Measurements from ENCODE around the gene ZMYM2. TPM values are rescaled to one million over a fixed set of nuclear protein-coding genes. Genes with fewer than 3 reads are reported as not detected.

ZMYM2 gene
- total RNA-seq, 1 experiment from 2014 or later, result 39.1 TPM

- no peak for DNase-seq (ENCODE audit: low read depth)
These were observed 85.6 kb downstream of the ZMYM2 start for GRCh38 chr13:20044086-20044485.

DNA sequence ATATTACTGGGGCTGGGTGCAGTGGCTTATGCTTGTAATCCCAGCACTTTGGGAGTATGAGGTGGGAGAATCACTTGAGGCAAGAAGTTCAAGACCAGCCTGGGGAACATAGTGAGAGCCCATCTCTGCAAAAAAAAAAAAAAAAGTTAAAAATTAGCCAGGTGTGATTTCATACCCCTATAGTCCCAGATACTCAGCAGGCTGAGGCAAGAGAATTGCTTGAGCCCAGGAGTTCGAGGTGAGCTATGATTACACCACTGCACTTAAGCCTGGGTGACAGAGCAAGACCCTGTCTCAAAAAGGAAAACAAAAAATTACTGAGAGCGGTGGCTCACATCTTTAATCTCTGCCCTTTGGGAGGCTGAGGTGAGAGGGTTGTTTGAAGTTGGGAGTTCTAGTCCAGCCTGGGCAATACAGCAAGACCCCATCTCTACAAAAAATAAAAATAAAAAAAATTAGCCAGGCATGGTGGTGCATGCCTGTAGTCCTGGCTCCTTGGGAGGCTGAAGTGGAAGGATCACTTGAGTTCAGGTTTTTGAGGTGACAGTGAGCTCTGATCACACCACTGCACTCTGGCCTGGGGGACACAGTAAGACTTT is 87.5 kb downstream of the ZMYM2 start:
- no peak for DNase-seq (ENCODE audit: low read depth)

DNA sequence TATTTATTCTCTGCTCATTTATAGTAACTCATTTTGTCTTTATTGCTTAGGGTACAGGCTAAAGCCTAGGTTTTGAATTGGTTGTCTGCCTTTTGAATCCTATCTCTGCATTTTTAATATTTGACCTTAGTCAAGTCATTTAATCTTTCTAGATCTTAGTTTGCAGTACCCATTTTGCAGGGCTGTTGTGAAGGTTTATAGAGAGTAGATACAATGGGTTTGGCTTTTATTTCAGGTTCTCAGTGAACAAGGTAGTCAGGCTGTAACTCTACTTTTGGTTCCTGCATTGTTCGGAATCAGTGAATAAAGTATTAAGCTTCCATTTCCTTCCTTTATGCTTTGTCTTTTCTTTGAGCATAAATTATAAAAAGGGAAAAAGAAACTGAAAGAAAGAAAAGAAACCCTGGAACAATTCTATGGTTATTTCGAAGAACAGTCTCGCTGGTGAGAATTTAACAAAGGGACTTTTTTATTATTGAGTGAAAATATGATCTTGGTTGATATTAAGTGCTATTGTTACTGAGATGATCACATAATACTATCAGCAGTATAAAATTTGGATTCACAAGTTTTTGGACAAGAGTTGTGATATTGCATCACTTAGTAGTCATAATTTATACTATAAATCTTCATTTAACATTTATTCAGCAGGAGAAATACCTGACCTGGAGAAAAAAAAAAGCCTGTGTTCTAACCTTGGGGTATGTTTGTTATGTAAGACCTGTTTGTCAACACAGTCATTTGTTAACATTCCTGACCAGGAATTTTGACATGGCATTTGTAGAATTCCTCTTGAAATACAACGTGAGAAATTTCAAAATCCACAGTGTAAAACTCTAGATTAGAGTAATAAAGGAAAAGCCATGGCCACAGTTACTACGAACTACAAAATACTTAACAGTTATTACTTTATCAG is 91.3 kb downstream of the ZMYM2 start:
- DNase-seq (ENCODE audit: low read depth), result no peak

DNA sequence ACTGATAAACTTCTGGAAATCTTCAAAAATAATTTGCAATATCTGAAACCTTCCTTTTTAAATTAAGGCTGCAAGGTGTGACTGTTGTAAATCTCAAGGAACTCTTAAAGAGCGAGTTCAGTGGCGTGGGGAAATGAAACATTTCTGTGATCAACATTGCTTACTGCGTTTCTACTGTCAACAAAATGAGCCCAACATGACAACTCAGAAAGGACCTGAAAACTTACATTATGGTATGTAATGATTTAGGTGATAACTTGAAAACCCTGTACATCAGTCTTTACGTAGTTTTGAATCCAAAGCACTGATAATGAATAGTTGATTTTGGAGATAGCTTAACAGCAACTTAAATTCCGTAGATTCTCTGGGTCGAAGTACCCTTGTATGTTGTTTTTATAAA is 92.8 kb downstream of the ZMYM2 start:
- DNase-seq (ENCODE audit: low read depth), result no peak

GRCh38 chr13:20053016-20053415 is 94.5 kb downstream of the ZMYM2 start:
- peak; percentile 5 for DNase-seq (ENCODE audit: low read depth)

DNA sequence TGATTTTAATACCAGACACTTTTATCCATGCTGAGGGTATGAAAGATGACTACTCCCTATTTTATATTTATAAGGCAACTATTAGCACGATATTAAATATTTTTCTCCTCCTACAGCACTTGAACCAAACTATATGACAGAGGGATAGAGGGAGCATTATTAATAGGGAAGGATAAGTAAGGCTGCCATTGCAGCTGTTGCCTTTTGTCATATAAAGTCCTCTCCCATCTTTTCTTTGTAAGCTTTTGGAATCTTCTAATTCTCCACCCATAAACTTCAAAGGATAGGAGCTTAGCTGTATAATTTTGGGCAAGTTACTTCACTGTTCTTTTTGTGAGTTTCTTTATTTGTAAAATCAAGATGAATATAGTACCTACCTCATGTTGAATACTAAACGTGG is 95.4 kb downstream of the ZMYM2 start:
- DNase-seq (ENCODE audit: low read depth), result peak; percentile 18

GRCh38 chr13:20054586-20054985 is 96.1 kb downstream of the ZMYM2 start:
- DNase-seq (ENCODE audit: low read depth), result no peak

DNA sequence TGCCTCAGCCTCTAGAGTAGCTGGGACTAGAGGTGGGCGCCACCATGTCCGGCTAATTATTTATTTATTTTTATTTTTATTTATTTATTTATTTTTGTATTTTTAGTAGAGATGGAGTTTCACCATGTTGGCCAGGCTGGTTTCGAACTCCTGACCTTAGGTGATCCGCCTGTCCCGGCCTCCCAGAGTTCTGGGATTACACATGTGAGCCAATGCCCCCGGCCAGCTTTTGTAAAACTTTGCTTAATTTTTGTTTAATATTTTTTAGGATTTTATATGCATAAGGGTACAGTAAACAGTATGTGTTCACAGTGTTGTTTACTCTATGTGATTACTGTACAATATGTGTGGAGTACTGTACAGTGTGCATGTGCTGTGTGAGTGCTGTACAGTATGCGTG is 98.7 kb downstream of the ZMYM2 start:
- no peak for DNase-seq (ENCODE audit: low read depth)

- DNase-seq (ENCODE audit: low read depth), result no peak
These were observed 99.4 kb downstream of the ZMYM2 start for GRCh38 chr13:20057963-20058362.

DNA sequence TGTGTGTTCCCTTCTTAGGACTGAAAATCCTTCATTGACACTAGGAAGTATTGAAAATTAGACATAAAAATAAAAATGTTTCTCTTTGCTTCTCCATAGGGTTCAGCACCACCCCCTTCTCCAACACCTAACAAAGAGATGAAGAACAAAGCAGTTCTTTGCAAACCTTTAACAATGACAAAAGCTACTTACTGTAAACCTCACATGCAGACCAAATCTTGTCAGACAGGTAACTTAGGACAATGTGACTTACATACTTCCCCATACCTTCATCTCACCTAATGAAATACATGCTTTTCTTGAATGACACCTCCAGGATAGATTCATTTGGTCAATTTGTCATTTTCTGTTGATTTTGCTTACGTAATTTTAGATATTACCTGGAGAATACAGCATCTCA is 99.9 kb downstream of the ZMYM2 start:
- no peak for DNase-seq (ENCODE audit: low read depth)

DNA sequence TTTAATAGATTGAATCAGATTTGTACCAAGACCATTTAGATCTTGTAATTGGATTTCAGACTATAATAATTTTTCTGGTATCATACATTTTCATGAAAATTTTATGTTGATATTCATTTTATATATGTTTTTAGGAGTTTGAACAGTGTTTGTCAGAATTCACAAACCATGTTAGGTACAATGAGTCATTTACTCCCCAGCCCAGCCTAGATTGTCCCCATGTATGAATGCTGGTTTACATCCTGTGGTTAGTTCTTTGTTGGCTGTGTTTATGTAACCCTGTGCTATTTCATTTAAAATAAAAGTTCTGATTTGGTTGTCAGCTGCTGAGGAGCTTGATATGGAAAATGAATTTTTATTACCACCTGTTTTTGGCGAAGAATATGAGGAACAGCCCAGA is 105.6 kb downstream of the ZMYM2 start:
- peak; percentile 63 for DNase-seq (ENCODE audit: low read depth)

DNA sequence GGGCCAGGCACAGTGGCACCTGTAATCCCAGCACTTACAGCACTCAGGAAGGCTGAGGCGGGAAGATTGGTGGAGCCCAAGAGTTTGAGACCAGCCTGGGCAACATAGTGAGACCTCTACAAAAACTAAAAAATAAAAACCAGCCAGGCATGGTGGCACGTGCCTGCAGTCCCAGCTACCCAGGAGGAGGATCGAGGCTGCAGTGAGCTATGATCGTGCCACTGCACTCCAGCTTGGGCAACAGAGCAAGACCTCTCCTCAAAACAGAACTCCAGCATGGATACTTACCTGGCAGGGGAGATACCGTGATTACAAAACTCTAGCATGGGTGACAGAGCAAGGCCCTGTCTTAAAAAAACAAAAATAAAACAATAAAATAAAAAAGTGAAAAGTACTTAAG is 107.0 kb downstream of the ZMYM2 start:
- no peak for DNase-seq (ENCODE audit: low read depth)

GRCh38 chr13:20069956-20070355 is 111.4 kb downstream of the ZMYM2 start:
- no peak for DNase-seq (ENCODE audit: low read depth)

- DNase-seq (ENCODE audit: low read depth), result no peak
These were observed 115.2 kb downstream of the ZMYM2 start for GRCh38 chr13:20073775-20074174.

DNA sequence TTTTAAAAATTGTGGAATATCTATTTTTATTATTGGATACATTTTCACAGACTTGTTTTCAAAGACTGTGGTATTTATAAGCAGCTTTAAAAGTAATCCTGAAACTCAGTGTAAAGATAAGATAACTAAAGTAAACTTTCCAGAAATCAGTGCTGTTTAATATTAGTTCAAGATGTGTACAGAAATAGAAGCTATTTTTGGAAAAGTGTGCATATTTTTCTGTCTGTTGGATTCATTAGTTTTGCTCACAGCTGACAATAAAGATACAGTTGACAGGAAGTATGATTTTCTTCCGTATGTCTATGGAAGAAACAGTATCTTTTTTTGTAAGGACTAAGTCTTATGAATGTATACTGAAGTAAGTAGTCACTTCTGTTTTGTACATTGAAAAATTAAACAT is 116.4 kb downstream of the ZMYM2 start:
- no peak for DNase-seq (ENCODE audit: low read depth)

DNA sequence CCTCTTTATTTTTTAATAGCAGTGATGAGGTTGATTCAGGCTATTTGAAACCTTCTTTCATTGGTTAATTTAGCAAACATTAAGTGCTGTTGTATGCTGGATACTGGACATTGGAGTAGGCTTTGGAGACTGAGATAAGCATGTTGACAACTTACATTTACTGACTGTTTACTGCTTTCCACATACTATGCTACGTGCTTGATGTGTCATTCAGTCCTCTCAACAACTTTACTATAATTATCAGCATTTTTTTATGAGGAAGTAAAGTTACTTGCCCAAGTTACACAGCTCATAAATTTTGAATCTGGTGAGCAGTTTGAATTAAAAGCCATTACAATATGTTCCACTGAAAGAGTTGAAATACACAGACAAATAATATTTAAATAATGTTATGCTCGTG is 118.6 kb downstream of the ZMYM2 start:
- no peak for DNase-seq (ENCODE audit: low read depth)

- no peak for DNase-seq (ENCODE audit: low read depth)
These were observed 122.0 kb downstream of the ZMYM2 start for GRCh38 chr13:20080377-20081164.

- DNase-seq (ENCODE audit: low read depth), result peak; percentile 7
These were observed 131.8 kb downstream of the ZMYM2 start for GRCh38 chr13:20090349-20090748.

- no peak for DNase-seq (ENCODE audit: low read depth)
These were observed 135.4 kb downstream of the ZMYM2 start for GRCh38 chr13:20093951-20094350.

DNA sequence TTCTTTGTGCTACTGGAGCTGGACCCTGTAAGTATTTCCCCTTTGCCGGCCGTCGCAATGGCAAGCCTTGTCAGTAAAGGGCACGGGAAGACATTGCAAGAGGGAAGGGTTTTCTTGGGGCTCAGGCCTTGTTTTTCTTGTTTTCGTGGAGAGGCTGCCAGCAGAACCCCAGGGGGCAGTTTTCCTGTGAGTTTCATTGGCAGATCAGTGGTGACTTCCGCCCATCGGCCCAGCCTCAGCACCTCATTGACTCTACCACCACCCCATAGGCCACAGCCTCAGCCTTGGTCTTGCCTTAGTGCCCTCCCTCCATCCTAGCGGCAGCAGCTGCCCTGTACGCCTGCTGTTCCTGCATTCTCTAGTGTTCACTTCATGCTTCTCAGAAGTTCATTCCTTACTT is 140.8 kb downstream of the ZMYM2 start:
- no peak for DNase-seq (ENCODE audit: low read depth)

DNA sequence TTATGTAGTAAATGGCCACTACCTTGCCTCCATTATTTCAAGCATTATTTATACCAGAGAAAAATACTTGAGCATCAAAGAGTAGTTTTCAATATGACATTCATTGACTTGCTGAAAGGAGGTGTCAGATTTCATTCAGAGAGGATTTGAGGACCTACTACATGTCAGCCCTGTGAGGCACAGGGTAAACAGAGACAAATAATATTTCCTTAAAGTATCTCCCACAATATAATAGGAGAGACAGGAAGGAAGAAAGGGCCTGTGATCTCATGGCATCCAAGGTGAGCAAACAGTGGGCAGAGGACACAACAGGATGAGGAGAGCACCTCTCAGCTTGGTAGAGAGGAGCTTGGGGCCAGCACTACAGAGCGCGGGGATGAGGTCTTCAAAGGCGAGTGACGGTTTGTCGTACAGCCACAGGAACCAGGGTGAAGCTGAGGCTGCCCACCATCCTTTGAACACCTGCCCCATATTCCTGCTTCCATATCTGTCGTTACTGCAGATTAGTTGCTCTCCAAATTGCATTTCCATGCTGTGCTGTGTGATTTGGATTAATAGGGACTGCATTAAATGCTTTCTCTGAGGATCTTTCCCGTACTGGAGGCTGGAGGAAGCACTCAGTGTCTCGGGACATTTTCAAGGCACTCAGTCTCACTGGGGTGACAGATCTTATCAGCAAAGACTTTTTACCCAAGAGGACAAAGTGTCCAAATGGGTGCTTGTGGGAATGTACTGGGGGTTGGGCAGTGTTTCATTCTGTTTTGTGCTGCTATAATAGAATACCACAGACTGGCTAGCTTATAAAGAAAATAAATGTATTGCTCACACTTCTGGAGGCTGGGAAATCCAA is 143.2 kb downstream of the ZMYM2 start:
- no peak for DNase-seq (ENCODE audit: low read depth)

Data from LHCN-M2 (cell line).